ENCODE data around the gene CSF3R. TPM values are rescaled to one million over a fixed set of nuclear protein-coding genes. Genes with fewer than 3 reads are reported as not detected.

Gene CSF3R
- polyA plus RNA-seq, 4 donors, result 2.5 to 6.0 (median 5.0) TPM

GRCh38 chr1:36463803-36464604 lies 18.7 kb downstream of the CSF3R start, which contains the start of gene MRPS15:
Gene MRPS15 (minus strand): TSS chr1:36464384. CDS start chr1:36464275, 109 bp downstream.
- DNase-seq (ENCODE audit: low read depth in 4 of 4, low spot score in 2 of 4), result peak; percentile 83 to 95 (median 89)

GRCh38 chr1:36463463-36463802 lies 19.3 kb downstream of the CSF3R start:
- no peak for DNase-seq (ENCODE audit: low read depth in 4 of 4, low spot score in 2 of 4)

- DNase-seq (ENCODE audit: low read depth in 4 of 4, low spot score in 2 of 4), result no peak
These were observed 23.8 kb downstream of the CSF3R start for GRCh38 chr1:36458910-36459309.

- no peak for DNase-seq (ENCODE audit: low read depth in 4 of 4, low spot score in 2 of 4)
These were observed 25.0 kb downstream of the CSF3R start for GRCh38 chr1:36457691-36458090.

GRCh38 chr1:36456391-36456928 lies 26.3 kb downstream of the CSF3R start:
- DNase-seq (ENCODE audit: low read depth in 4 of 4, low spot score in 2 of 4), result no peak

- DNase-seq (ENCODE audit: low read depth in 4 of 4, low spot score in 2 of 4), result no peak
These were observed 27.3 kb downstream of the CSF3R start for GRCh38 chr1:36455386-36455785.

GRCh38 chr1:36453600-36454388 lies 28.9 kb downstream of the CSF3R start:
- no peak for DNase-seq (ENCODE audit: low read depth in 4 of 4, low spot score in 2 of 4)

GRCh38 chr1:36453051-36453450 lies 29.7 kb downstream of the CSF3R start:
- DNase-seq (ENCODE audit: low read depth in 4 of 4, low spot score in 2 of 4), result no peak

GRCh38 chr1:36450919-36451305 lies 31.8 kb downstream of the CSF3R start:
- no peak for DNase-seq (ENCODE audit: low read depth in 4 of 4, low spot score in 2 of 4)

- DNase-seq (ENCODE audit: low read depth in 4 of 4, low spot score in 2 of 4), result peak; percentile 89 to 93 (median 92)
These were observed 32.3 kb downstream of the CSF3R start, which contains the start of gene OSCP1 for GRCh38 chr1:36450270-36450918. Gene OSCP1 (minus strand): TSS chr1:36450451. CDS start chr1:36450369, 82 bp downstream.

- DNase-seq (ENCODE audit: low read depth in 4 of 4, low spot score in 2 of 4), result no peak
These were observed 34.1 kb downstream of the CSF3R start for GRCh38 chr1:36448530-36449056.

- no peak for DNase-seq (ENCODE audit: low read depth in 4 of 4, low spot score in 2 of 4)
These were observed 35.3 kb downstream of the CSF3R start for GRCh38 chr1:36447450-36447849.

- DNase-seq (ENCODE audit: low read depth in 4 of 4, low spot score in 2 of 4), result no peak
These were observed 36.0 kb downstream of the CSF3R start for GRCh38 chr1:36446746-36447145.

- no peak for DNase-seq (ENCODE audit: low read depth in 4 of 4, low spot score in 2 of 4)
These were observed 36.4 kb downstream of the CSF3R start for GRCh38 chr1:36446271-36446670.

GRCh38 chr1:36443297-36443696 lies 39.4 kb downstream of the CSF3R start:
- no peak for DNase-seq (ENCODE audit: low read depth in 4 of 4, low spot score in 2 of 4)

- DNase-seq (ENCODE audit: low read depth in 4 of 4, low spot score in 2 of 4), result no peak
These were observed 40.4 kb downstream of the CSF3R start for GRCh38 chr1:36442337-36442736.

GRCh38 chr1:36440646-36441045 lies 42.1 kb downstream of the CSF3R start:
- no peak for DNase-seq (ENCODE audit: low read depth in 4 of 4, low spot score in 2 of 4)

GRCh38 chr1:36440044-36440443 lies 42.7 kb downstream of the CSF3R start:
- no peak for DNase-seq (ENCODE audit: low read depth in 4 of 4, low spot score in 2 of 4)

- no peak for DNase-seq (ENCODE audit: low read depth in 4 of 4, low spot score in 2 of 4)
These were observed 44.0 kb downstream of the CSF3R start for GRCh38 chr1:36438715-36439114.

- DNase-seq (ENCODE audit: low read depth in 4 of 4, low spot score in 2 of 4), result no peak
These were observed 45.9 kb downstream of the CSF3R start for GRCh38 chr1:36436821-36437220.

GRCh38 chr1:36433102-36433501 lies 49.6 kb downstream of the CSF3R start:
- no peak for DNase-seq (ENCODE audit: low read depth in 4 of 4, low spot score in 2 of 4)
